T-cell (primary cell): ENCODE measurements around the gene SH3BGR. TPM values are rescaled to one million over a fixed set of nuclear protein-coding genes. Genes with fewer than 3 reads are reported as not detected.

ENCODE experiments used
- ATAC-seq, 4 experiments: fragments of 200-7000 bp in 3 of 4; fragments of 150-1000 bp in 1 of 4; cut with Tn5 transposase; replicated peaks in 1 of 4; 1 replicate in 3 of 4; 2 replicates in 1 of 4; pipeline ENCODE4 v1.10.0; 2021; ENCODE audit warnings: moderate library complexity in 3 of 4, mild to moderate bottlenecking in 2 of 4, moderate number of reproducible peaks in 1 of 4
- CTCF ChIA-PET, 2 donors: fragments of 300-600 bp; sonication (Branson Sonifier 250); formaldehyde crosslinking; loops; one replicate each; lab custom pipeline; 2022; ENCODE audit warnings: antibody characterized with exemption in 2 of 2; lab: Charles Lee
- POLR2A ChIA-PET, 2 donors: fragments of 300-600 bp; sonication (Branson Sonifier 250); formaldehyde crosslinking; loops; one replicate each; lab custom pipeline; 2022; ENCODE audit warnings: antibody characterized with exemption in 2 of 2; lab: Charles Lee
- DNase-seq, 35 experiments: peaks; one replicate each; pipeline versions ENCODE4 v3.0.0 to v3.0.0-alpha.2; 2013 to 2023
- H3K27ac ChIP-seq: one replicate; pipeline ENCODE4 v1.5.1; 2013; ENCODE audit warnings: low read length
- H3K27me3 ChIP-seq, 2 experiments: replicated peaks in 1 of 2; 1 replicate in 1 of 2; 2 replicates in 1 of 2; pipeline versions ENCODE4 v1.6.1 to v1.7.0; 2013; ENCODE audit warnings: low read length in 1 of 2, mixed read lengths in 1 of 2; ENCODE audit not compliant: control insufficient read depth in 2 of 2, insufficient read depth in 2 of 2; ENCODE audit errors: extremely low read depth in 1 of 2
- H3K36me3 ChIP-seq, 2 donors: 1 replicate in 1 of 2; 2 replicates in 1 of 2; pipeline versions ENCODE4 v1.6.1 to v1.7.0; 2013; ENCODE audit warnings: low read length in 1 of 2; ENCODE audit not compliant: control insufficient read depth in 2 of 2, insufficient read depth in 1 of 2; ENCODE audit errors: extremely low read depth in 1 of 2
- H3K4me1 ChIP-seq, 2 experiments: 1 replicate in 1 of 2; 2 replicates in 1 of 2; pipeline versions ENCODE4 v1.6.1 to v1.7.0; 2013; ENCODE audit warnings: low read length in 2 of 2, mixed read lengths in 1 of 2; ENCODE audit not compliant: insufficient read depth in 2 of 2, control insufficient read depth in 1 of 2; ENCODE audit errors: extremely low read depth in 1 of 2
- H3K4me3 ChIP-seq, 2 donors: 1 replicate in 1 of 2; 2 replicates in 1 of 2; pipeline versions ENCODE4 v1.5.1 to v1.7.0; 2013; ENCODE audit warnings: mild to moderate bottlenecking in 2 of 2, low read length in 1 of 2, moderate library complexity in 1 of 2; ENCODE audit not compliant: control insufficient read depth in 1 of 2; ENCODE audit errors: extremely low read depth in 1 of 2
- H3K9me3 ChIP-seq: 2 replicates; pipeline ENCODE4 v1.7.0; 2013
- H3K27ac Mint-ChIP-seq, 2 donors: one replicate each; pipeline ENCODE4 v1.8.0; 2020 to 2021; ENCODE audit warnings: mild to moderate bottlenecking in 2 of 2, mixed read lengths in 2 of 2
- H3K27me3 Mint-ChIP-seq, 2 donors: one replicate each; pipeline ENCODE4 v1.8.0; 2021 to 2022; ENCODE audit warnings: mixed read lengths in 2 of 2
- H3K36me3 Mint-ChIP-seq: one replicate; pipeline ENCODE4 v1.8.0; 2021; ENCODE audit warnings: mixed read lengths
- H3K4me1 Mint-ChIP-seq, 3 donors: one replicate each; pipeline ENCODE4 v1.8.0; 2020 to 2022; ENCODE audit warnings: mixed read lengths in 3 of 3, mild to moderate bottlenecking in 1 of 3
- H3K4me3 Mint-ChIP-seq, 3 donors: one replicate each; pipeline ENCODE4 v1.8.0; 2020 to 2022; ENCODE audit warnings: mild to moderate bottlenecking in 3 of 3, mixed read lengths in 3 of 3, moderate library complexity in 3 of 3
- H3K9me3 Mint-ChIP-seq, 3 donors: one replicate each; pipeline ENCODE4 v1.8.0; 2020 to 2022; ENCODE audit warnings: mixed read lengths in 3 of 3
- WGBS: methylation state at CpG from one replicate; pipeline ENCODE4 v1.1.5; 2013; ENCODE audit warnings: missing lambda C conversion rate; ENCODE audit not compliant: insufficient coverage; 5-methylcytosine and 5-hydroxymethylcytosine counted together
- total RNA-seq, 35 experiments: library from RNA in 6 of 35; stranded (reverse) in 6 of 35; fragments of 120-200 nt in 1 of 35; gene quantifications; one replicate each; pipeline versions ENCODE4 v1.2.1 to v1.2.4 and lab custom pipeline; 2013 to 2026

The SH3BGR gene
- total RNA-seq, 5 donors from 2014 or later (not counting 1 experiment from before 2014, with no cell fraction given) = 1.3 to 2.0 (median 1.8) TPM

GRCh38 chr21:39444421-39445180 lies 7.2 kb upstream of the SH3BGR start:
- H3K4me3 Mint-ChIP-seq = peak overlapping the region; percentile 88 to 97 (median 92)
- ChIA-PET CTCF (interaction anchor here (0.6 to 1.2 kb wide), 2 partner anchors 9 to 53 kb away, joined by 3 read pairs; no protein-coding TSS in a partner anchor), POLR2A (interaction anchor here in 1 of 2 donors (0.6 kb wide), 1 partner anchor 192 kb away, joined by 3 read pairs; no protein-coding TSS in a partner anchor)
- no peaks in the 10 kb centered on the region for H3K36me3 ChIP-seq
- DNase-seq = peak in 3 of 35 experiments; percentile 0 to 8 (median 2)
- ATAC-seq = peak in 1 of 4 experiments; percentile 2
- no peaks in the 10 kb centered on the region for H3K36me3 Mint-ChIP-seq
- H3K27me3 ChIP-seq = peaks cover 0 to 15% of the 10 kb centered on the region in 2 experiments
- 38% methylated on average over 12 of the region's 15 CpGs for WGBS
- no peaks in the 10 kb centered on the region for H3K9me3 ChIP-seq
- no peaks in the 10 kb centered on the region for H3K9me3 Mint-ChIP-seq
- H3K27ac ChIP-seq = peak overlapping the region; percentile 26
- H3K4me3 ChIP-seq = peak overlapping the region; percentile 87 to 88
- peaks cover 16 to 20% of the 10 kb centered on the region in 2 donors for H3K27me3 Mint-ChIP-seq
- H3K4me1 Mint-ChIP-seq = peaks cover 15 to 22% (median 17%) of the 10 kb centered on the region in 3 donors
- H3K4me1 ChIP-seq = peaks cover 5 to 8% of the 10 kb centered on the region in 2 experiments
- peak overlapping the region; percentile 29 to 71 for H3K27ac Mint-ChIP-seq

GRCh38 chr21:39445321-39446269 lies 6.2 kb upstream of the SH3BGR start, which contains the start of gene LCA5L:
LCA5L (minus strand) TSS chr21:39445778; CDS start chr21:39428493, 17,285 bp downstream.
- WGBS = under 1% methylated on average over 74 of the region's 83 CpGs

GRCh38 chr21:39447264-39447663 lies 4.5 kb upstream of the SH3BGR start:
- no peaks in the 10 kb centered on the region for H3K36me3 ChIP-seq
- H3K27ac ChIP-seq = no peak overlapping the region
- H3K27me3 Mint-ChIP-seq = peaks cover 15 to 18% of the 10 kb centered on the region in 2 donors
- ATAC-seq (no peak), DNase-seq (no peak)
- ChIA-PET CTCF (no interaction called here), POLR2A (no interaction called here)
- H3K27ac Mint-ChIP-seq = no peak overlapping the region
- peak overlapping the region in 2 of 3 donors; percentile 17 to 59 for H3K4me3 Mint-ChIP-seq
- 90% methylated on average over 2 of the region's 7 CpGs for WGBS
- H3K4me1 ChIP-seq = peaks cover 5 to 8% of the 10 kb centered on the region in 2 experiments
- peaks cover 15 to 22% (median 17%) of the 10 kb centered on the region in 3 donors for H3K4me1 Mint-ChIP-seq
- H3K9me3 ChIP-seq = no peaks in the 10 kb centered on the region
- no peaks in the 10 kb centered on the region for H3K36me3 Mint-ChIP-seq
- H3K9me3 Mint-ChIP-seq = no peaks in the 10 kb centered on the region
- H3K4me3 ChIP-seq = no peak overlapping the region
- peaks cover 0 to 22% of the 10 kb centered on the region in 2 experiments for H3K27me3 ChIP-seq

More at GRCh38 chr21:39445321-39446269, 6.2 kb upstream of the SH3BGR start, which contains the start of gene LCA5L:
- H3K9me3 ChIP-seq = no peaks in the 10 kb centered on the region
- POLR2A ChIA-PET = no interaction called here
- CTCF ChIA-PET = interaction anchor here (0.6 to 0.7 kb wide), 3 partner anchors 54 to 740 kb away, joined by 3 read pairs; no protein-coding TSS in a partner anchor
- peak within 1 kb of the TSS; percentile 87 to 88 for H3K4me3 ChIP-seq
- H3K4me1 ChIP-seq = peaks cover 5 to 8% of the 10 kb centered on the region in 2 experiments
- Mint-ChIP-seq H3K27ac (peak within 1 kb of the TSS; percentile 92 to 94), H3K4me1 (peaks cover 15 to 22% (median 17%) of the 10 kb centered on the region in 3 donors), H3K9me3 (no peaks in the 10 kb centered on the region), H3K36me3 (no peaks in the 10 kb centered on the region), H3K27me3 (peaks cover 15 to 20% of the 10 kb centered on the region in 2 donors), H3K4me3 (peak within 1 kb of the TSS; percentile 88 to 97 (median 92))
- DNase-seq = peak; percentile 71 to 94 (median 84)
- peak within 1 kb of the TSS; percentile 81 for H3K27ac ChIP-seq
- H3K36me3 ChIP-seq = no peaks in the 10 kb centered on the region
- ATAC-seq = peak; percentile 91 to 94 (median 92)
- peaks cover 0 to 19% of the 10 kb centered on the region in 2 experiments for H3K27me3 ChIP-seq

- no peak overlapping the region for H3K4me3 ChIP-seq
- H3K9me3 ChIP-seq = no peaks in the 10 kb centered on the region
- H3K36me3 Mint-ChIP-seq = no peaks in the 10 kb centered on the region
- no peak for ATAC-seq
- H3K4me3 Mint-ChIP-seq = no peak overlapping the region
- no peaks in the 10 kb centered on the region for H3K4me1 ChIP-seq
- H3K27ac ChIP-seq = no peak overlapping the region
- 76% methylated on average over 6 of the region's 10 CpGs for WGBS
- peaks cover 7 to 11% of the 10 kb centered on the region in 2 donors for H3K27me3 Mint-ChIP-seq
- POLR2A ChIA-PET = no interaction called here
- no peak overlapping the region for H3K27ac Mint-ChIP-seq
- H3K9me3 Mint-ChIP-seq = no peaks in the 10 kb centered on the region
- no peak for DNase-seq
- CTCF ChIA-PET = no interaction called here
- H3K27me3 ChIP-seq = peaks cover 0 to 10% of the 10 kb centered on the region in 2 experiments
- H3K4me1 Mint-ChIP-seq = no peaks in the 10 kb centered on the region
- H3K36me3 ChIP-seq = no peaks in the 10 kb centered on the region
Measured at GRCh38 chr21:39452207-39452969, 618 bp downstream of the SH3BGR start.

- no peak for DNase-seq
- peaks cover 7 to 11% of the 10 kb centered on the region in 2 donors for H3K27me3 Mint-ChIP-seq
- Histone ChIP-seq H3K9me3 (no peaks in the 10 kb centered on the region), H3K27me3 (peaks cover 0 to 10% of the 10 kb centered on the region in 2 experiments), H3K4me3 (no peak overlapping the region), H3K27ac (no peak overlapping the region), H3K4me1 (no peaks in the 10 kb centered on the region), H3K36me3 (no peaks in the 10 kb centered on the region)
- 77% methylated on average over 4 of the region's 6 CpGs for WGBS
- ChIA-PET CTCF (interaction anchor here in 1 of 2 donors (0.9 kb wide), 1 partner anchor 9 kb away, joined by 3 read pairs; no protein-coding TSS in a partner anchor), POLR2A (interaction anchor here in 1 of 2 donors (0.7 kb wide), 1 partner anchor 581 kb away, joined by 3 read pairs; no protein-coding TSS in a partner anchor)
- no peak overlapping the region for H3K4me3 Mint-ChIP-seq
- no peak for ATAC-seq
- no peaks in the 10 kb centered on the region for H3K4me1 Mint-ChIP-seq
- H3K36me3 Mint-ChIP-seq = no peaks in the 10 kb centered on the region
- H3K27ac Mint-ChIP-seq = no peak overlapping the region
- no peaks in the 10 kb centered on the region for H3K9me3 Mint-ChIP-seq
Measured at GRCh38 chr21:39452970-39453342, 1.2 kb downstream of the SH3BGR start.
